GM19468 (cell line): Measurements from ENCODE around the gene NHLRC4.

Source experiments
- ATAC-seq: cut with Tn5 transposase; IDR thresholded peaks from one replicate; pipeline ENCODE4 v1.9.1; 2021; ENCODE audit warnings: mild to moderate bottlenecking, moderate library complexity, moderate number of reproducible peaks; ENCODE audit not compliant: unreplicated experiment; ENCODE audit errors: extremely low read depth

Gene NHLRC4

GRCh38 chr16:549544-550263, 17.1 kb upstream of the NHLRC4 start:
- no peak for ATAC-seq

GRCh38 chr16:551210-551609, 15.6 kb upstream of the NHLRC4 start:
- ATAC-seq = no peak

- no peak for ATAC-seq
Observed at GRCh38 chr16:552171-552570, 14.6 kb upstream of the NHLRC4 start.

GRCh38 chr16:553601-554296, 13.1 kb upstream of the NHLRC4 start:
- no peak for ATAC-seq

GRCh38 chr16:554297-554621, 12.5 kb upstream of the NHLRC4 start:
- no peak for ATAC-seq

GRCh38 chr16:554640-555365, 12.0 kb upstream of the NHLRC4 start:
- no peak for ATAC-seq

GRCh38 chr16:555528-556473, 11.0 kb upstream of the NHLRC4 start:
- ATAC-seq = no peak

GRCh38 chr16:556474-557173, 10.2 kb upstream of the NHLRC4 start:
- ATAC-seq = no peak

- ATAC-seq = no peak
Observed at GRCh38 chr16:557463-558297, 9.1 kb upstream of the NHLRC4 start.

GRCh38 chr16:558298-559020, 8.3 kb upstream of the NHLRC4 start:
- no peak for ATAC-seq

GRCh38 chr16:559021-559380, 7.8 kb upstream of the NHLRC4 start:
- no peak for ATAC-seq

- no peak for ATAC-seq
Observed at GRCh38 chr16:559411-560203, 7.2 kb upstream of the NHLRC4 start.

- ATAC-seq = no peak
Observed at GRCh38 chr16:560204-560700, 6.6 kb upstream of the NHLRC4 start, which contains the start of gene PRR35. Gene PRR35 (plus strand): TSS chr16:560394. CDS start chr16:563295, 2,901 bp downstream.

- ATAC-seq = no peak
Observed at GRCh38 chr16:560701-561412, 5.9 kb upstream of the NHLRC4 start.

GRCh38 chr16:561413-561794, 5.4 kb upstream of the NHLRC4 start:
- no peak for ATAC-seq
